Pancreas (tissue), 10 donors: Measurements from ENCODE around the gene KRTDAP. TPM values are rescaled to one million over a fixed set of nuclear protein-coding genes. Genes with fewer than 3 reads are reported as not detected.

Experiments
- ATAC-seq, 4 donors: fragments of 200-7000 bp; cut with Tn5 transposase; one replicate each; pipeline versions ENCODE4 v1.8.0 to v1.9.1; 2020; ENCODE audit warnings: mild to moderate bottlenecking in 4 of 4, moderate library complexity in 4 of 4
- DNase-seq, 6 donors: peaks; one replicate each; pipeline ENCODE4 v3.0.0-alpha.2; 2020
- FAIRE-seq: peaks from 2 replicates; lab custom pipeline; 2012; peaks lifted over from hg19 to GRCh38; lab: Jason Lieb, UNC
- H3K27ac ChIP-seq, 4 donors: fragments of 200-600 bp; sonication (generic); 1 replicate in 3 of 4; 2 replicates in 1 of 4; pipeline versions ENCODE4 v1.5.0 to v1.8.0; 2020
- H3K27me3 ChIP-seq, 4 donors: fragments of 200-600 bp; one replicate each; pipeline ENCODE4 v1.8.0; 2021
- H3K36me3 ChIP-seq, 3 donors: fragments of 200-600 bp; sonication (generic) in 1 of 3; one replicate each; pipeline versions ENCODE4 v1.5.0 to v1.8.0; 2020 to 2021
- H3K4me1 ChIP-seq, 3 donors: fragments of 200-600 bp; one replicate each; pipeline ENCODE4 v1.8.0; 2021
- H3K4me3 ChIP-seq, 4 donors: fragments of 200-600 bp; sonication (generic) in 2 of 4; one replicate each; pipeline versions ENCODE4 v1.5.0 to v1.8.0; 2020 to 2021
- H3K9me3 ChIP-seq, 4 donors: fragments of 200-600 bp; one replicate each; pipeline ENCODE4 v1.8.0; 2021
- CTCF ChIP-seq, 4 donors: fragments of 200-600 bp; sonication (generic) in 3 of 4; IDR thresholded peaks; one replicate each; pipeline versions ENCODE4 v1.5.0 to v1.8.0; 2021; ENCODE audit warnings: antibody characterized with exemption in 4 of 4
- WGBS, 2 donors: extraction: QIAGEN DNeasy Blood & Tissue Kit; methylation state at CpG; one replicate each; pipeline ENCODE4 v1.1.7; 2013; 5-methylcytosine and 5-hydroxymethylcytosine counted together
- intact Hi-C, 3 donors: fragments of 100-400 bp; cut with DNase I; formaldehyde crosslinking; loops; one replicate each; pipeline versions ENCODE4 v1.11.1 to v1.14.2; 2022
- polyA plus RNA-seq, 2 donors: library from polyadenylated mRNA; stranded (reverse); fragments of 200-250 nt; gene quantifications; one replicate each; pipeline ENCODE4 v1.2.3, GENCODE V29; 2013
- total RNA-seq, 6 donors: library from RNA; stranded (reverse); fragmentation: NEBNext Ultra II Directional in 4 of 6; extraction: Animal tissue kit (Norgen Biotek cat#: 25700) in 4 of 6; gene quantifications; one replicate each; pipeline versions ENCODE4 v1.2.1 to v1.2.4, GENCODE V29; 2021 to 2023
- donor health status: healthy with polysubstance abuse.
- donor health status: DM: no; HTN: no; CAD: no; lungs with moderate emphysema.
- donor health status: DM: no; HTN: no; CAD: no.
- donor health status: control.
- donor health status: control.
- donor health status: Bipolar disorder and iron deficiency.
- donor health status: DM: yes; HTN: yes; CAD: no.
- donor health status: DM: no; HTN: no; CAD: no.
- donor health status: DM: no; HTN: no; CAD: no.
- donor health status: DM: yes; HTN: yes; CAD: no.

KRTDAP gene
- total and polyA plus RNA-seq, 8 donors: 0.35 to 2.0 (median 1.3) TPM; not detected in 4

GRCh38 chr19:35487656-35488182 lies 2.5 kb downstream of the KRTDAP start:
- DNase-seq (no peak), FAIRE-seq (no peak), ATAC-seq (no peak)
- Histone ChIP-seq H3K9me3 (no peaks in the 10 kb centered on the region), H3K27me3 (no peaks in the 10 kb centered on the region), H3K4me1 (peaks cover 0 to 7% (median 0%) of the 10 kb centered on the region in 3 donors), H3K36me3 (no peaks in the 10 kb centered on the region), H3K27ac (no peak overlapping the region), H3K4me3 (no peak overlapping the region)
- TF ChIP-seq CTCF (IDR thresholded peaks at IDR 0.05): no peak
- WGBS, 2 donors: 92 to 96% methylated on average over 10 of the region's 10 CpGs
- intact Hi-C loops: no loop called here

- H3K4me3 ChIP-seq: no peak overlapping the region
- H3K27me3 ChIP-seq: no peaks in the 10 kb centered on the region
- no peaks in the 10 kb centered on the region for H3K9me3 ChIP-seq
- no peaks in the 10 kb centered on the region for H3K36me3 ChIP-seq
- 26 to 30% methylated on average over 3 of the region's 3 CpGs for WGBS, 2 donors
- peaks cover 0 to 7% (median 0%) of the 10 kb centered on the region in 3 donors for H3K4me1 ChIP-seq
- TF ChIP-seq CTCF (IDR thresholded peaks at IDR 0.05): no peak
- intact Hi-C loops: no loop called here
- H3K27ac ChIP-seq: no peak overlapping the region
- DNase-seq (no peak), ATAC-seq (peak in 1 of 4 donors; percentile 19), FAIRE-seq (no peak)
Observed at GRCh38 chr19:35486268-35486708, 4.0 kb downstream of the KRTDAP start.

- DNase-seq (no peak), ATAC-seq (no peak), FAIRE-seq (no peak)
- no peaks in the 10 kb centered on the region for H3K36me3 ChIP-seq
- no peak overlapping the region for H3K4me3 ChIP-seq
- no peaks in the 10 kb centered on the region for H3K27me3 ChIP-seq
- H3K27ac ChIP-seq: no peak overlapping the region
- WGBS, 2 donors: 80 to 81% methylated on average over 7 of the region's 7 CpGs
- TF ChIP-seq CTCF (IDR thresholded peaks at IDR 0.05): no peak
- H3K4me1 ChIP-seq: peaks cover 0 to 7% (median 0%) of the 10 kb centered on the region in 3 donors
- H3K9me3 ChIP-seq: no peaks in the 10 kb centered on the region
- intact Hi-C loops: no loop called here
Observed at GRCh38 chr19:35484252-35485036, 5.8 kb downstream of the KRTDAP start.

- Histone ChIP-seq H3K9me3 (no peaks in the 10 kb centered on the region), H3K36me3 (no peaks in the 10 kb centered on the region), H3K27ac (no peak overlapping the region), H3K27me3 (no peaks in the 10 kb centered on the region), H3K4me3 (no peak overlapping the region), H3K4me1 (peaks cover 0 to 7% (median 0%) of the 10 kb centered on the region in 3 donors)
- FAIRE-seq (no peak), DNase-seq (no peak), ATAC-seq (no peak)
- intact Hi-C loops: no loop called here
- no peak for TF ChIP-seq CTCF (IDR thresholded peaks at IDR 0.05)
- WGBS, 2 donors: 74 to 81% methylated on average over 5 of the region's 5 CpGs
Observed at GRCh38 chr19:35483089-35483488, 7.2 kb downstream of the KRTDAP start.
